Thoracic aorta (tissue), 2 donors: ENCODE results near the gene PLAAT1. TPM values are rescaled to one million over a fixed set of nuclear protein-coding genes. Genes with fewer than 3 reads are reported as not detected.

Experiments
- ATAC-seq: fragments of 150-250 bp; one replicate; pipeline ENCODE4 v1.8.0; 2017; ENCODE audit warnings: low read depth; ENCODE audit not compliant: insufficient number of reproducible peaks, low FRiP score
- DNase-seq: peaks from one replicate; pipeline ENCODE4 v3.0.0-alpha.2; 2020; ENCODE audit warnings: low spot score
- H3K27ac ChIP-seq, 2 donors: fragments of 200-600 bp; sonication (generic); 1 replicate in 1 of 2; 2 replicates in 1 of 2; pipeline ENCODE4 v1.5.1; 2016; ENCODE audit warnings: mild to moderate bottlenecking in 2 of 2, moderate library complexity in 2 of 2
- H3K27me3 ChIP-seq: fragments of 200-600 bp; sonication (generic); replicated peaks from 2 replicates; pipeline ENCODE4 v1.6.0; 2016; ENCODE audit warnings: mild to moderate bottlenecking; ENCODE audit not compliant: insufficient read depth
- H3K36me3 ChIP-seq: fragments of 200-600 bp; sonication (generic); one replicate; pipeline ENCODE4 v1.5.1; 2016
- H3K4me1 ChIP-seq, 2 donors: fragments of 200-600 bp; sonication (generic); 1 replicate in 1 of 2; 2 replicates in 1 of 2; pipeline versions ENCODE4 v1.5.1 to v1.6.0; 2016; ENCODE audit warnings: low read depth in 2 of 2, mild to moderate bottlenecking in 1 of 2; ENCODE audit not compliant: control insufficient read depth in 1 of 2
- H3K4me3 ChIP-seq: fragments of 200-600 bp; sonication (generic); 2 replicates; pipeline ENCODE4 v1.5.1; 2016; ENCODE audit warnings: mild to moderate bottlenecking
- H3K9me3 ChIP-seq: fragments of 200-600 bp; sonication (generic); 2 replicates; pipeline ENCODE4 v1.5.1; 2016
- CTCF ChIP-seq: fragments of 200-600 bp; sonication (generic); IDR thresholded peaks from one replicate; pipeline ENCODE4 v1.5.1; 2019; ENCODE audit warnings: antibody characterized with exemption
- total RNA-seq, 2 donors: library from RNA; depleted of rRNA; stranded (reverse); fragments of >200 nt; gene quantifications; one replicate each; pipeline versions ENCODE4 v1.1.0 to v1.2.3, GENCODE V29; 2016

PLAAT1 gene
- not detected for total RNA-seq

GRCh38 chr3:193240850-193241706, at the start of gene PLAAT1:
Gene PLAAT1, plus strand, starts transcription at chr3:193241222. Its CDS starts 14,429 bp downstream, at chr3:193255651.
- no peak for TF ChIP-seq CTCF
- ATAC-seq = no peak
- no peaks in the 10 kb centered on the region for H3K36me3 ChIP-seq
- H3K9me3 ChIP-seq = no peaks in the 10 kb centered on the region
- peak within 1 kb of the TSS; percentile 72 for H3K4me3 ChIP-seq
- H3K27me3 ChIP-seq = no peaks in the 10 kb centered on the region
- DNase-seq = no peak
- H3K27ac ChIP-seq = peak within 1 kb of the TSS; percentile 72 to 76
- no peaks in the 10 kb centered on the region for H3K4me1 ChIP-seq

DNA sequence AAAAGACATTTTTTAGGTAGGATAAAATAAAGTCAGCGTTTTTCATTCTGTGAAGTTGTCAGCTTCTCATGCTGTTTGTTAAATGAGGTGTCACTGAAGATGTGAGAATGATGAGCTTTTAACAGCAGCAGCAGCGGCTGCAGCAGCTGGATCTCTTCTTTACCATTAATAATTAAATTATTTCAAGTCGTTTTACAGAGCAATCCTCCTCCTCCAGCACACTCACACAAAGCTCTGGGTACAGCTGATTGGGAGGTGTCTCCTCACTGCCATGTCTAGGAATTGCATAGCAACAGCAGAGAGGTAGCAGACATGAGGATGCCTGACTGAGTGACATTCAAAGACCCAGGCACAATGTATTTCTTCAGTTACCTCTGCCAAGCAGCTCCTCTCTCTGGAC, 46.7 kb upstream of the PLAAT1 start:
- ATAC-seq (no peak), DNase-seq (no peak)
- Histone ChIP-seq H3K4me1 (no peaks in the 10 kb centered on the region), H3K27ac (no peak overlapping the region), H3K36me3 (no peaks in the 10 kb centered on the region), H3K4me3 (no peak overlapping the region), H3K9me3 (no peaks in the 10 kb centered on the region), H3K27me3 (no peaks in the 10 kb centered on the region)
- no peak for TF ChIP-seq CTCF

DNA sequence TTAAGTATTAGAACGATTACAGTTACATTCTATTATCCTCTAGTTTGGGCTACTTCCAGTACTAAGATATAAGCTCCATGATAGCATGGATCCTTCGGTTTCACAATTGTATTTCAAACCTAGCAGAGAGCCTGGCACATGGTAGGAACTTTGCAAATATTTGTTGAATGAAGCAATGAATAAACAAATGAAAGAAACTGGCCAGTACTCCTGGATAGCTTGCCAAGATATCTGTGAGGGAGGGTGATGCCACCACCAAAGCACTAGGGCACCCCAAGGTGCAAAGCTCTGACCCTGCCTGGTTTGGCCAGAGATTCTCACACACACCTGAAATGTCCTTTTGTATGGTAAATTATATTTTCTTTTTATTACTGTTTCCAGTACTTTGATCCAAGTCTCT, 44.3 kb upstream of the PLAAT1 start:
- no peak overlapping the region for H3K4me3 ChIP-seq
- no peak for ATAC-seq

GRCh38 chr3:193207290-193208273, 33.4 kb upstream of the PLAAT1 start:
- no peak for TF ChIP-seq CTCF
- DNase-seq = no peak
- H3K27me3 ChIP-seq = no peaks in the 10 kb centered on the region
- no peaks in the 10 kb centered on the region for H3K36me3 ChIP-seq
- no peak overlapping the region for H3K27ac ChIP-seq
- H3K4me3 ChIP-seq = no peak overlapping the region
- no peaks in the 10 kb centered on the region for H3K9me3 ChIP-seq
- no peak for ATAC-seq
- H3K4me1 ChIP-seq = no peaks in the 10 kb centered on the region

More for the DNA sequence above, 44.3 kb upstream of the PLAAT1 start:
- no peaks in the 10 kb centered on the region for H3K9me3 ChIP-seq
- no peaks in the 10 kb centered on the region for H3K27me3 ChIP-seq
- no peak overlapping the region for H3K27ac ChIP-seq
- H3K36me3 ChIP-seq = no peaks in the 10 kb centered on the region
- H3K4me1 ChIP-seq = no peaks in the 10 kb centered on the region
- no peak for TF ChIP-seq CTCF
- DNase-seq = no peak

- Histone ChIP-seq H3K27ac (no peak overlapping the region), H3K9me3 (no peaks in the 10 kb centered on the region), H3K36me3 (no peaks in the 10 kb centered on the region), H3K4me1 (no peaks in the 10 kb centered on the region), H3K4me3 (no peak overlapping the region), H3K27me3 (no peaks in the 10 kb centered on the region)
- ATAC-seq = no peak
- DNase-seq = no peak
- TF ChIP-seq CTCF = no peak
Measured at GRCh38 chr3:193210618-193211017, 30.4 kb upstream of the PLAAT1 start.
